ENCODE data around the gene FBXO3.

GRCh38 chr11:33731723-33732531, 42.4 kb downstream of the FBXO3 start:
- TF ChIP-seq CTCF (IDR thresholded peaks at IDR 0.05) (no peak), POLR2A (IDR thresholded peaks at IDR 0.05) (no peak)

Measured in esophagus squamous epithelium (tissue), 4 donors.